MM.1S (cell line): Measurements from ENCODE around the gene MAGEB17.

Experiments
- DNase-seq: peaks from one replicate; pipeline ENCODE4 v3.0.0-alpha.2; 2015
- H2AFZ ChIP-seq: fragments of 300-600 bp; sonication (generic); 2 replicates; pipeline ENCODE4 v1.6.0; 2016; ENCODE audit warnings: antibody characterized with exemption, low read length
- H3F3A ChIP-seq: fragments of 300-600 bp; sonication (generic); 2 replicates; pipeline ENCODE4 v1.6.1; 2016; ENCODE audit warnings: mild to moderate bottlenecking, antibody characterized with exemption, low read length, moderate library complexity, mixed read lengths; ENCODE audit not compliant: insufficient read depth
- H3K27ac ChIP-seq: fragments of 300-600 bp; sonication (generic); 2 replicates; pipeline ENCODE4 v1.5.1; 2016; ENCODE audit warnings: mild to moderate bottlenecking, low read length
- H3K27me3 ChIP-seq: fragments of 300-600 bp; sonication (generic); replicated peaks from 2 replicates; pipeline ENCODE4 v1.6.0; 2016; ENCODE audit warnings: low read length; ENCODE audit not compliant: insufficient read depth
- H3K36me3 ChIP-seq: fragments of 300-600 bp; sonication (generic); replicated peaks from 2 replicates; pipeline ENCODE4 v1.6.1; 2016; ENCODE audit warnings: mild to moderate bottlenecking, low read length, mixed read lengths; ENCODE audit not compliant: insufficient read depth
- H3K4me1 ChIP-seq: fragments of 300-600 bp; sonication (generic); 2 replicates; pipeline ENCODE4 v1.6.1; 2016; ENCODE audit warnings: low read length, mixed read lengths
- H3K4me2 ChIP-seq: fragments of 300-600 bp; sonication (generic); 2 replicates; pipeline ENCODE4 v1.6.0; 2016; ENCODE audit warnings: low read depth, low read length
- H3K4me3 ChIP-seq: fragments of 300-600 bp; sonication (generic); 2 replicates; pipeline ENCODE4 v1.5.1; 2016; ENCODE audit warnings: low read length, mixed read lengths
- H3K79me2 ChIP-seq: fragments of 300-600 bp; sonication (generic); 2 replicates; pipeline ENCODE4 v1.6.1; 2016; ENCODE audit warnings: mixed run types, low read length, mixed read lengths
- H3K9ac ChIP-seq: fragments of 300-600 bp; sonication (generic); 2 replicates; pipeline ENCODE4 v1.6.1; 2016; ENCODE audit warnings: low read length, mixed read lengths
- H3K9me2 ChIP-seq: fragments of 300-600 bp; sonication (generic); replicated peaks from 2 replicates; pipeline ENCODE4 v1.6.1; 2016; ENCODE audit warnings: mild to moderate bottlenecking, low read length, mixed read lengths; ENCODE audit not compliant: insufficient read depth
- H3K9me3 ChIP-seq: fragments of 300-600 bp; sonication (generic); replicated peaks from 2 replicates; pipeline ENCODE4 v1.6.1; 2016; ENCODE audit warnings: mild to moderate bottlenecking, low read length, mixed read lengths; ENCODE audit not compliant: insufficient read depth
- H4K20me1 ChIP-seq: fragments of 300-600 bp; sonication (generic); 2 replicates; pipeline ENCODE4 v1.6.1; 2016; ENCODE audit warnings: mild to moderate bottlenecking, low read length, moderate library complexity, mixed read lengths; ENCODE audit not compliant: insufficient read depth
- EZH2 ChIP-seq: fragments of 300-600 bp; sonication (generic); optimal IDR thresholded peaks from 2 replicates; pipeline ENCODE3; 2017; ENCODE audit warnings: low read depth, mild to moderate bottlenecking, antibody characterized with exemption, low read length, mixed read lengths
- EZH2phosphoT487 ChIP-seq: fragments of 300-600 bp; sonication (generic); IDR thresholded peaks from 2 replicates; pipeline ENCODE4 v1.6.1; 2018; ENCODE audit warnings: antibody characterized with exemption, low read length
- TF ChIP-seq, protein P1 (sequence below): fragments of 300-600 bp; sonication (generic); IDR thresholded peaks from 2 replicates; pipeline ENCODE4 v1.5.1; 2016; ENCODE audit warnings: antibody characterized with exemption, low read length, mixed read lengths

Gene MAGEB17

DNA sequence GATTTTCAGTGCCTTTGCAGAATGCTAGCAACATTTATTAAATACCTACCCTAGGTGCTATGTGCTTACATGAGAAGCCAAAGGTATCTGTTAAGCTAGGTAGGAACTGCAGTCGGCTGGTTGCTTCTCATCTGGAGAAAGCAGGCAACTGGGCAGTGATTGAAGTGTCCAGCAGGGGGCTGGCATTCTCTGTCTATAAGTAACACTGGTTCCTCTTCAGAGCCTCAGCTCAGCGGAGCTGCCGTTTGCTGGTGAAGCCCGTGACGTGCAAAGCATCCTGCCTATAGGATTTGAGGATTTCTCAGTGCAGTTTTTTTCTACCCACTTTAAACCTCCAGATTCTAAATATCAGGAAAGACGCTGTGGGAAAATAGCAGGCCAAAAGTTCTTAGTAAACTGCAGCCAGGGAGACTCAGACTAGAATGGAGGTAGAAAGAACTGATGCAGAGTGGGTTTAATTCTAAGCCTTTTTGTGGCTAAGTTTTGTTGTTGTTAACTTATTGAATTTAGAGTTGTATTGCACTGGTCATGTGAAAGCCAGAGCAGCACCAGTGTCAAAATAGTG, 44.0 kb upstream of the MAGEB17 start, which contains the start of gene GRPR:
GRPR (plus strand) TSS at position 344 of the 565 bp plus-strand sequence. CDS start 389 bp downstream, outside the sequence.
- no peak within 1 kb of the TSS for H3K4me2 ChIP-seq
- H3K4me3 ChIP-seq, result no peak within 1 kb of the TSS

DNA sequence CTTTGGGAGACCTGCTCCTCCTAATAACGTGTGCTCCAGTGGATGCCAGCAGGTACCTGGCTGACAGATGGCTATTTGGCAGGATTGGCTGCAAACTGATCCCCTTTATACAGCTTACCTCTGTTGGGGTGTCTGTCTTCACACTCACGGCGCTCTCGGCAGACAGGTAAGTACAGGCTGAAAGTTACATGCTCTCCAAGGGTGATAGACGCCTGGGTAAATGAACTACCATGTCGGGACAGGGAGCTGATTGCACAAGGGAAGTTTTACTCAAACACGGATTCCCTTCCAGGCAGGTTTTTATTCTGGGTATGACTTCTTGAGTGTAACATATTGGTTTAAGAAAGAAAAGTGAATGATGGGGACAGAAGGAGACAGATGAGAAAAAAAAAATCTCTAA, 43.1 kb upstream of the MAGEB17 start:
- TF ChIP-seq, protein P1, sequence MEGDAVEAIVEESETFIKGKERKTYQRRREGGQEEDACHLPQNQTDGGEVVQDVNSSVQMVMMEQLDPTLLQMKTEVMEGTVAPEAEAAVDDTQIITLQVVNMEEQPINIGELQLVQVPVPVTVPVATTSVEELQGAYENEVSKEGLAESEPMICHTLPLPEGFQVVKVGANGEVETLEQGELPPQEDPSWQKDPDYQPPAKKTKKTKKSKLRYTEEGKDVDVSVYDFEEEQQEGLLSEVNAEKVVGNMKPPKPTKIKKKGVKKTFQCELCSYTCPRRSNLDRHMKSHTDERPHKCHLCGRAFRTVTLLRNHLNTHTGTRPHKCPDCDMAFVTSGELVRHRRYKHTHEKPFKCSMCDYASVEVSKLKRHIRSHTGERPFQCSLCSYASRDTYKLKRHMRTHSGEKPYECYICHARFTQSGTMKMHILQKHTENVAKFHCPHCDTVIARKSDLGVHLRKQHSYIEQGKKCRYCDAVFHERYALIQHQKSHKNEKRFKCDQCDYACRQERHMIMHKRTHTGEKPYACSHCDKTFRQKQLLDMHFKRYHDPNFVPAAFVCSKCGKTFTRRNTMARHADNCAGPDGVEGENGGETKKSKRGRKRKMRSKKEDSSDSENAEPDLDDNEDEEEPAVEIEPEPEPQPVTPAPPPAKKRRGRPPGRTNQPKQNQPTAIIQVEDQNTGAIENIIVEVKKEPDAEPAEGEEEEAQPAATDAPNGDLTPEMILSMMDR, result no peak
- TF ChIP-seq EZH2 (no peak), EZH2phosphoT487 (no peak)
- Histone ChIP-seq H2AFZ (no peak overlapping the region), H3K27me3 (peaks cover 57% of the 10 kb centered on the region), H3K79me2 (no peaks in the 10 kb centered on the region), H3F3A (peaks cover 17% of the 10 kb centered on the region), H3K4me3 (no peak overlapping the region), H3K9ac (no peak overlapping the region), H3K4me2 (no peak overlapping the region), H3K4me1 (peaks cover 16% of the 10 kb centered on the region), H3K9me2 (no peaks in the 10 kb centered on the region), H4K20me1 (no peaks in the 10 kb centered on the region), H3K36me3 (no peaks in the 10 kb centered on the region), H3K27ac (no peak overlapping the region), H3K9me3 (no peaks in the 10 kb centered on the region)
- DNase-seq, result no peak

More for the DNA sequence above, 44.0 kb upstream of the MAGEB17 start, which contains the start of gene GRPR:
- TF ChIP-seq EZH2, result no peak
- TF ChIP-seq, protein P1, result peak; percentile 52
- no peak for TF ChIP-seq EZH2phosphoT487
- no peaks in the 10 kb centered on the region for H3K9me3 ChIP-seq
- H3K36me3 ChIP-seq, result no peaks in the 10 kb centered on the region
- peak; percentile 66 for DNase-seq
- no peak within 1 kb of the TSS for H2AFZ ChIP-seq
- no peaks in the 10 kb centered on the region for H3K79me2 ChIP-seq
- H3K4me1 ChIP-seq, result peaks cover 23% of the 10 kb centered on the region
- peaks cover 50% of the 10 kb centered on the region for H3K27me3 ChIP-seq
- no peak within 1 kb of the TSS for H3K27ac ChIP-seq
- no peak within 1 kb of the TSS for H3K9ac ChIP-seq
- peaks cover 21% of the 10 kb centered on the region for H3F3A ChIP-seq
- H3K9me2 ChIP-seq, result no peaks in the 10 kb centered on the region
- H4K20me1 ChIP-seq, result no peaks in the 10 kb centered on the region

DNA sequence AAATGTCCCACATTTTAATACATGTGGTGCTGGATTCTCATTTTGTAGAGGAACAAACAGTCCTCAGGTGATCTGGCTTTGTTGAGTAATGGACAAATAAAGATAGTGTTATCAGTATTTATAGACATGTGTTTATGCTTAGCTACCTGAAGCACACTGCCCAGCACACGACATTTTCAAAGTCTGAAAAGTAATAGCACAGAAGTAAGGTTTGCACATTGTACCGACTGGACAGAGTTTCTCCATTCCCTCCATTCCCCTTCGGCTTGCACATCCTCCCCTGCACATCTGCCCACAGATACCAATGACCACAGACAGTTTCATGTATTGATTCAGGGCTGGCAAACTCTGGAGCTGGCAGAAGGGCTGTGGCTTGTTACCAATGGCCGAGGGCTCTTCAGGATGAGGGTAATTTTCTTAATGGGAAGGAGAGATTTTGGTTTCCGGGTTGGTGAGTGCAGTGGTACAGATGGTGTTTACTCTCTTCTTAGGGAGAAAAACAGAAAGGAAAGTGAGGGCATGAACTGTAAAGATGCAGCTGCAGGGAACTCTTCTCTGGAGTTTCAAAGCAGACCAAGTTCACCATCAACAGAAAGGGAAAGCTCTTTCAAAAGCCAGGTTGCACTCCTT, 41.6 kb upstream of the MAGEB17 start:
- Histone ChIP-seq H3K9ac (no peak overlapping the region), H3K9me3 (no peaks in the 10 kb centered on the region), H3K27me3 (peaks cover 66% of the 10 kb centered on the region), H3F3A (peaks cover 3% of the 10 kb centered on the region; the same call in 1 of the 2 replicates), H3K4me3 (no peak overlapping the region), H3K9me2 (no peaks in the 10 kb centered on the region), H4K20me1 (no peaks in the 10 kb centered on the region), H3K36me3 (no peaks in the 10 kb centered on the region), H3K79me2 (no peaks in the 10 kb centered on the region), H3K4me2 (peak overlapping the region; percentile 16; the same call in 1 of the 2 replicates), H2AFZ (no peak overlapping the region), H3K27ac (no peak overlapping the region), H3K4me1 (peaks cover 5% of the 10 kb centered on the region; the same call in 1 of the 2 replicates)
- TF ChIP-seq, protein P1, result no peak
- TF ChIP-seq EZH2 (no peak), EZH2phosphoT487 (no peak)
- DNase-seq, result peak; percentile 29
